Measurements from ENCODE around the gene ZBTB45. TPM values are rescaled to one million over a fixed set of nuclear protein-coding genes. Genes with fewer than 3 reads are reported as not detected.

The ZBTB45 gene
- total and polyA plus RNA-seq, 10 of the 15 experiments (the other 5 are each of a cell fraction or from before 2014, with no cell fraction given) = 0.29 to 17.2 (median 4.2) TPM

DNA sequence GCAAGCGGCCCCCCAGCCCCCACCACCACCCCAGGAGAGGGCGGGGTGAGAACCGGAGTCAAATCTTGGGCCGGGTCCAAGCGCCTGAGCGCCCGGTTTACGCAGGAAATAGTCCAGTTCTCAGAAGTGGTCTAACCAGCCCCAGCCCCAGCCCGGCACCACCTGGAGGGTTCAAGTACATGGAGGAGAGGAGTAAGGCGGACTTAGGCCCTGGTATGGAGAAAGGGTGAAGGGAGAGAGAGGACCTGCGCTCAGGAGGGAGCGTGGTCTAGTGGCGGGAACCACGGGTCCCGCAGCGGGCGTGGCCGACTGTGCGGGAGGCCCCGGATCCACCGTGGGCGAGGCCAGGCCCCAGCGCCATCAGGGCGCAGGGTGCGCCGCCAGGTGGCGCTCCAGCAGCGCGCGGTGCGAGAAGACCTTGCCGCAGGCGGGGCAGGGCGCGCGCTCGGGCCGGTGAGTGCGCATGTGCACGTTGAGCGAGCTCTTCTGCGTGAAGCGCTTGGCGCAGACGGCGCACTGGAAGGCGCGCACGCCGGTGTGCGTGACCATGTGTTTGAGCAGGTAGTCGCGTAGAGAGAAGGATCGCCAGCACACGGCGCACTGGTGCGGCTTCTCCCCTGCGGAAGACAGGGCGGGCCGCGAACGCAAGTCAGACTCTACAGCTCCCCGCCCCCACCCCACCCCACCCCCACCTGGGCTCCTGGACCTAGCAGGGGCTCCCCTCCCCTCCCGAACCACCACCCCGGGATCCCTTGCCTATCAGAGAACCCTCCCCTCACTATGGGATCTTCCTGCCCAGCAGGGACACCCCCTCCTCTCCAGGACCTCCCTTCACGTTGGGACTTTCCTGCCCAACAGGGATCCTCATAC is 5.7 kb downstream of the ZBTB45 start (continued):
- 0 out of 2 replicates have a peak, but pooled peaks have one; percentile 43 for TF ChIP-seq RFX5 (IDR thresholded peaks at IDR 0.05; ENCODE audit: low read depth, low read length)
- TF ChIP-seq TCF7 (IDR thresholded peaks at IDR 0.05; ENCODE audit: borderline replicate concordance) = no peak
- TF ChIP-seq SIN3A (IDR thresholded peaks at IDR 0.05; ENCODE audit: low read depth, low read length) = no peak; the same call in 1 of the 2 replicates
- TF ChIP-seq JUND (IDR thresholded peaks at IDR 0.05; ENCODE audit: low read depth, low read length) = no peak
- peak; percentile 81 for TF ChIP-seq NRF1 (conservative IDR thresholded peaks at IDR 0.05; ENCODE audit: low read depth, low read length)
- no peak for TF ChIP-seq EED (IDR thresholded peaks at IDR 0.05; ENCODE audit: low read depth)
- TF ChIP-seq, protein P1, sequence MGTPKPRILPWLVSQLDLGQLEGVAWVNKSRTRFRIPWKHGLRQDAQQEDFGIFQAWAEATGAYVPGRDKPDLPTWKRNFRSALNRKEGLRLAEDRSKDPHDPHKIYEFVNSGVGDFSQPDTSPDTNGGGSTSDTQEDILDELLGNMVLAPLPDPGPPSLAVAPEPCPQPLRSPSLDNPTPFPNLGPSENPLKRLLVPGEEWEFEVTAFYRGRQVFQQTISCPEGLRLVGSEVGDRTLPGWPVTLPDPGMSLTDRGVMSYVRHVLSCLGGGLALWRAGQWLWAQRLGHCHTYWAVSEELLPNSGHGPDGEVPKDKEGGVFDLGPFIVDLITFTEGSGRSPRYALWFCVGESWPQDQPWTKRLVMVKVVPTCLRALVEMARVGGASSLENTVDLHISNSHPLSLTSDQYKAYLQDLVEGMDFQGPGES (IDR thresholded peaks at IDR 0.05) = peak; percentile 42; the same call in 1 of the 2 replicates
- TF ChIP-seq, protein P2, sequence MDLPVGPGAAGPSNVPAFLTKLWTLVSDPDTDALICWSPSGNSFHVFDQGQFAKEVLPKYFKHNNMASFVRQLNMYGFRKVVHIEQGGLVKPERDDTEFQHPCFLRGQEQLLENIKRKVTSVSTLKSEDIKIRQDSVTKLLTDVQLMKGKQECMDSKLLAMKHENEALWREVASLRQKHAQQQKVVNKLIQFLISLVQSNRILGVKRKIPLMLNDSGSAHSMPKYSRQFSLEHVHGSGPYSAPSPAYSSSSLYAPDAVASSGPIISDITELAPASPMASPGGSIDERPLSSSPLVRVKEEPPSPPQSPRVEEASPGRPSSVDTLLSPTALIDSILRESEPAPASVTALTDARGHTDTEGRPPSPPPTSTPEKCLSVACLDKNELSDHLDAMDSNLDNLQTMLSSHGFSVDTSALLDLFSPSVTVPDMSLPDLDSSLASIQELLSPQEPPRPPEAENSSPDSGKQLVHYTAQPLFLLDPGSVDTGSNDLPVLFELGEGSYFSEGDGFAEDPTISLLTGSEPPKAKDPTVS (IDR thresholded peaks at IDR 0.05; ENCODE audit: low read depth, low read length) = no peak
- TF ChIP-seq NFYA (IDR thresholded peaks at IDR 0.05; ENCODE audit: borderline replicate concordance, low read depth, low read length) = no peak
- TF ChIP-seq, protein P3, sequence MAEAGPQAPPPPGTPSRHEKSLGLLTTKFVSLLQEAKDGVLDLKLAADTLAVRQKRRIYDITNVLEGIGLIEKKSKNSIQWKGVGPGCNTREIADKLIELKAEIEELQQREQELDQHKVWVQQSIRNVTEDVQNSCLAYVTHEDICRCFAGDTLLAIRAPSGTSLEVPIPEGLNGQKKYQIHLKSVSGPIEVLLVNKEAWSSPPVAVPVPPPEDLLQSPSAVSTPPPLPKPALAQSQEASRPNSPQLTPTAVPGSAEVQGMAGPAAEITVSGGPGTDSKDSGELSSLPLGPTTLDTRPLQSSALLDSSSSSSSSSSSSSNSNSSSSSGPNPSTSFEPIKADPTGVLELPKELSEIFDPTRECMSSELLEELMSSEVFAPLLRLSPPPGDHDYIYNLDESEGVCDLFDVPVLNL (IDR thresholded peaks at IDR 0.05; ENCODE audit: low read depth, low read length) = peak; percentile 65
- no peak for TF ChIP-seq BMI1 (IDR thresholded peaks at IDR 0.05; ENCODE audit: borderline replicate concordance)
- TF ChIP-seq KLF5 (IDR thresholded peaks at IDR 0.05; ENCODE audit: partially characterized antibody) = peak; percentile 58
- no peak for TF ChIP-seq ZBED1 (IDR thresholded peaks at IDR 0.05; ENCODE audit: borderline replicate concordance)
- TF ChIP-seq SUZ12 (IDR thresholded peaks at IDR 0.05; ENCODE audit: unreplicated experiment) = no peak
- no peak for TF ChIP-seq WRNIP1 (IDR thresholded peaks at IDR 0.05; ENCODE audit: borderline replicate concordance, low read depth, low read length)
- TF ChIP-seq CEBPB (IDR thresholded peaks at IDR 0.05; ENCODE audit: borderline replicate concordance in 1 of 2, low read depth in 2 of 2, low read length in 2 of 2) = no peak
- TF ChIP-seq EGR1 (IDR thresholded peaks at IDR 0.05; ENCODE audit: borderline replicate concordance in 1 of 2, low read depth in 2 of 2, low read length in 2 of 2) = peak; percentile 38 to 92; a peak in 1 of 3 replicates
- peak; percentile 60; the same call in 1 of the 2 replicates for TF ChIP-seq TAF1 (IDR thresholded peaks at IDR 0.05; ENCODE audit: borderline replicate concordance, low read depth, low read length)
- TF ChIP-seq, protein P4, sequence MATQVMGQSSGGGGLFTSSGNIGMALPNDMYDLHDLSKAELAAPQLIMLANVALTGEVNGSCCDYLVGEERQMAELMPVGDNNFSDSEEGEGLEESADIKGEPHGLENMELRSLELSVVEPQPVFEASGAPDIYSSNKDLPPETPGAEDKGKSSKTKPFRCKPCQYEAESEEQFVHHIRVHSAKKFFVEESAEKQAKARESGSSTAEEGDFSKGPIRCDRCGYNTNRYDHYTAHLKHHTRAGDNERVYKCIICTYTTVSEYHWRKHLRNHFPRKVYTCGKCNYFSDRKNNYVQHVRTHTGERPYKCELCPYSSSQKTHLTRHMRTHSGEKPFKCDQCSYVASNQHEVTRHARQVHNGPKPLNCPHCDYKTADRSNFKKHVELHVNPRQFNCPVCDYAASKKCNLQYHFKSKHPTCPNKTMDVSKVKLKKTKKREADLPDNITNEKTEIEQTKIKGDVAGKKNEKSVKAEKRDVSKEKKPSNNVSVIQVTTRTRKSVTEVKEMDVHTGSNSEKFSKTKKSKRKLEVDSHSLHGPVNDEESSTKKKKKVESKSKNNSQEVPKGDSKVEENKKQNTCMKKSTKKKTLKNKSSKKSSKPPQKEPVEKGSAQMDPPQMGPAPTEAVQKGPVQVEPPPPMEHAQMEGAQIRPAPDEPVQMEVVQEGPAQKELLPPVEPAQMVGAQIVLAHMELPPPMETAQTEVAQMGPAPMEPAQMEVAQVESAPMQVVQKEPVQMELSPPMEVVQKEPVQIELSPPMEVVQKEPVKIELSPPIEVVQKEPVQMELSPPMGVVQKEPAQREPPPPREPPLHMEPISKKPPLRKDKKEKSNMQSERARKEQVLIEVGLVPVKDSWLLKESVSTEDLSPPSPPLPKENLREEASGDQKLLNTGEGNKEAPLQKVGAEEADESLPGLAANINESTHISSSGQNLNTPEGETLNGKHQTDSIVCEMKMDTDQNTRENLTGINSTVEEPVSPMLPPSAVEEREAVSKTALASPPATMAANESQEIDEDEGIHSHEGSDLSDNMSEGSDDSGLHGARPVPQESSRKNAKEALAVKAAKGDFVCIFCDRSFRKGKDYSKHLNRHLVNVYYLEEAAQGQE (IDR thresholded peaks at IDR 0.05; ENCODE audit: low read depth, low read length) = no peak
- TF ChIP-seq SMC3 (IDR thresholded peaks at IDR 0.05; ENCODE audit: borderline replicate concordance, low read length) = peak; percentile 79
- peak; percentile 22; the same call in 1 of the 2 replicates for TF ChIP-seq NR2C1 (IDR thresholded peaks at IDR 0.05)
- TF ChIP-seq ZNF384 (IDR thresholded peaks at IDR 0.05; ENCODE audit: borderline replicate concordance, low read depth, low read length) = no peak
- no peak for TF ChIP-seq CREM (IDR thresholded peaks at IDR 0.05; ENCODE audit: low read depth)

Data from GM12878 (cell line).